Smooth muscle cell (in vitro differentiated cells): ENCODE data around the gene PRXL2B. TPM values are rescaled to one million over a fixed set of nuclear protein-coding genes. Genes with fewer than 3 reads are reported as not detected.
"Not testable (repeated sequence)": the region's sequence is repeated elsewhere in the genome, so short reads cannot be mapped to it uniquely, and the experiment has no call there.

Source experiments
- DNase-seq: peaks from one replicate; lab custom pipeline; 2025; ENCODE audit not compliant: unreplicated experiment; lab: John Stamatoyannopoulos, UW
- H2AFZ ChIP-seq: fragments of 200-600 bp; sonication (generic); 2 replicates; pipeline ENCODE4 v1.6.0; 2016; ENCODE audit warnings: antibody characterized with exemption, low read depth, mild to moderate bottlenecking
- H3F3A ChIP-seq: fragments of 200-600 bp; sonication (generic); 2 replicates; pipeline ENCODE4 v1.6.0; 2017; ENCODE audit warnings: antibody characterized with exemption, low read depth
- H3K27ac ChIP-seq: fragments of 200-600 bp; sonication (generic); 2 replicates; pipeline ENCODE4 v1.5.1; 2016; ENCODE audit warnings: low read depth, mild to moderate bottlenecking
- H3K27me3 ChIP-seq: fragments of 200-600 bp; sonication (generic); 2 replicates; pipeline ENCODE4 v1.6.1; 2016; ENCODE audit warnings: low read depth, mild to moderate bottlenecking
- H3K36me3 ChIP-seq: fragments of 200-600 bp; sonication (generic); 2 replicates; pipeline ENCODE4 v1.5.1; 2016; ENCODE audit warnings: low read depth
- H3K4me1 ChIP-seq: fragments of 200-600 bp; sonication (generic); 2 replicates; pipeline ENCODE4 v1.5.1; 2016; ENCODE audit warnings: low read depth
- H3K4me2 ChIP-seq: fragments of 200-600 bp; sonication (generic); 2 replicates; pipeline ENCODE4 v1.6.0; 2016; ENCODE audit warnings: mild to moderate bottlenecking
- H3K4me3 ChIP-seq: fragments of 200-600 bp; sonication (generic); 2 replicates; pipeline ENCODE4 v1.5.1; 2016; ENCODE audit warnings: mild to moderate bottlenecking
- H3K79me2 ChIP-seq: fragments of 200-600 bp; sonication (generic); 2 replicates; pipeline ENCODE4 v1.6.0; 2016; ENCODE audit warnings: low read depth, mild to moderate bottlenecking
- H3K9ac ChIP-seq: fragments of 200-600 bp; sonication (generic); 2 replicates; pipeline ENCODE4 v1.6.0; 2016; ENCODE audit warnings: low read depth
- H3K9me3 ChIP-seq: fragments of 200-600 bp; sonication (generic); replicated peaks from 2 replicates; pipeline ENCODE4 v1.5.1; 2016; ENCODE audit warnings: low read depth
- H4K20me1 ChIP-seq: fragments of 200-600 bp; sonication (generic); 2 replicates; pipeline ENCODE4 v1.6.0; 2016; ENCODE audit warnings: low read depth
- CTCF ChIP-seq: fragments of 200-600 bp; sonication (generic); IDR thresholded peaks from 2 replicates; pipeline ENCODE4 v1.5.1; 2017; ENCODE audit warnings: borderline replicate concordance, mild to moderate bottlenecking, antibody characterized with exemption; ENCODE audit not compliant: insufficient read depth, poor library complexity, severe bottlenecking
- WGBS: methylation state at CpG from one replicate; pipeline ENCODE4 v1.1.7; 2016; ENCODE audit warnings: low lambda C conversion rate; 5-methylcytosine and 5-hydroxymethylcytosine counted together
- polyA plus RNA-seq: library from polyadenylated mRNA; unstranded; fragments of >200 nt; fragmentation: Nextera tagmentation; extraction: Ambion mirVana; gene quantifications from 2 replicates; pipeline ENCODE4 v1.2.1, GENCODE V29; 2016
- total RNA-seq: library from RNA; depleted of rRNA; stranded (reverse); fragments of >200 nt; gene quantifications from 2 replicates; pipeline ENCODE4 v1.2.3, GENCODE V29; 2014

Gene PRXL2B
- total and polyA plus RNA-seq, 2 experiments from 2014 or later = 18.4 to 27.4 TPM

- no peaks in the 10 kb centered on the region for H3K4me1 ChIP-seq
- no peaks in the 10 kb centered on the region for H3K9me3 ChIP-seq
- H3F3A ChIP-seq = no peaks in the 10 kb centered on the region
- H4K20me1 ChIP-seq = no peaks in the 10 kb centered on the region
- no peaks in the 10 kb centered on the region for H3K79me2 ChIP-seq
- no peaks in the 10 kb centered on the region for H3K27me3 ChIP-seq
- H3K4me2 ChIP-seq = no peak overlapping the region
- DNase-seq = no peak
- TF ChIP-seq CTCF = no peak
- H3K27ac ChIP-seq = no peak overlapping the region
- no peak overlapping the region for H2AFZ ChIP-seq
- no peaks in the 10 kb centered on the region for H3K36me3 ChIP-seq
- H3K4me3 ChIP-seq = no peak overlapping the region
- 89% methylated on average over 9 of the region's 9 CpGs for WGBS
- no peak overlapping the region for H3K9ac ChIP-seq
These were observed 12.2 kb upstream of the PRXL2B start for GRCh38 chr1:2574350-2574749.

GRCh38 chr1:2575801-2576663, 10.5 kb upstream of the PRXL2B start:
- no peak overlapping the region for H2AFZ ChIP-seq
- WGBS = 94% methylated on average over 22 of the region's 23 CpGs

GRCh38 chr1:2577565-2578075, 9.0 kb upstream of the PRXL2B start:
- H3F3A ChIP-seq = not testable (repeated sequence)

More at GRCh38 chr1:2575801-2576663, 10.5 kb upstream of the PRXL2B start:
- H3F3A ChIP-seq = no peaks in the 10 kb centered on the region
- H4K20me1 ChIP-seq = no peaks in the 10 kb centered on the region
- no peak overlapping the region for H3K4me2 ChIP-seq
- H3K9me3 ChIP-seq = no peaks in the 10 kb centered on the region
- H3K9ac ChIP-seq = no peak overlapping the region
- no peak overlapping the region for H3K4me3 ChIP-seq
- no peaks in the 10 kb centered on the region for H3K4me1 ChIP-seq
- no peak for DNase-seq
- no peaks in the 10 kb centered on the region for H3K79me2 ChIP-seq
- H3K36me3 ChIP-seq = no peaks in the 10 kb centered on the region
- no peak for TF ChIP-seq CTCF
- no peaks in the 10 kb centered on the region for H3K27me3 ChIP-seq
- no peak overlapping the region for H3K27ac ChIP-seq

GRCh38 chr1:2578758-2579118, 7.8 kb upstream of the PRXL2B start:
- Histone ChIP-seq H3K36me3 (no peaks in the 10 kb centered on the region), H3F3A (no peaks in the 10 kb centered on the region), H2AFZ (peak overlapping the region; percentile 73), H3K27ac (peak overlapping the region; percentile 62), H3K9me3 (no peaks in the 10 kb centered on the region), H3K4me1 (no peaks in the 10 kb centered on the region), H3K27me3 (no peaks in the 10 kb centered on the region), H4K20me1 (no peaks in the 10 kb centered on the region), H3K9ac (no peak overlapping the region), H3K79me2 (no peaks in the 10 kb centered on the region), H3K4me3 (no peak overlapping the region), H3K4me2 (no peak overlapping the region)
- no peak for DNase-seq
- TF ChIP-seq CTCF = no peak
- 54% methylated on average over 4 of the region's 4 CpGs for WGBS

More at GRCh38 chr1:2577565-2578075, 9.0 kb upstream of the PRXL2B start:
- H3K9me3 ChIP-seq, H3K4me1 ChIP-seq, H4K20me1 ChIP-seq, H3K9ac ChIP-seq, DNase-seq, H3K4me3 ChIP-seq, H3K36me3 ChIP-seq, H3K4me2 ChIP-seq, H3K79me2 ChIP-seq, H3K27me3 ChIP-seq: not testable (repeated sequence)
- WGBS = 90% methylated on average over 23 of the region's 23 CpGs
- Histone ChIP-seq H3K27ac (peak overlapping the region; percentile 44), H2AFZ (peak overlapping the region; percentile 73)
